ENCODE measurements around the gene CPLANE1. TPM values are rescaled to one million over a fixed set of nuclear protein-coding genes. Genes with fewer than 3 reads are reported as not detected.

The CPLANE1 gene
- total and polyA plus RNA-seq, 7 experiments from 2014 or later = 1.1 to 14.7 (median 9.0) TPM

DNA sequence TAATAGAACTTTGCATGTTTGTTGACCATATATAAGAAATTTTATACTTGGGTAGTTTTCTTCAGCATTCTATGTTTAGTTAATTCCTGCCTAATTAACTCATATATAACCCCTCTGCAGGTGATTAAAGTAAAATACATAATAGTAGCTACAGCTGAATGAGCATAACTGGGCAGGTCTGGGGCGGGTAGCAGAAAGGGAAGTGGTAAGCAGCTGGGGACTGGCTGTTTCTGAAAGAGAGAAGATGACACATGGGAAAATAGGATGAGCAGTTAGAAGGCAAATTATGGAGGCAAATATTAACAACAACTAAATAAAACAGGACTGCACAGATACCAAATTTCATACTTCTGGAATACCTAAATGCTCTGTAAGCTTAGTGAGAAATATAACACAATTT lies 128.1 kb downstream of the CPLANE1 start:
- peaks cover 0 to 16% (median 0%) of the 10 kb centered on the region in 7 donors for H3K4me1 Mint-ChIP-seq
- H3K36me3 Mint-ChIP-seq = peaks cover 0 to 12% (median 9%) of the 10 kb centered on the region in 5 donors
- ChIA-PET POLR2A (no interaction called here), CTCF (no interaction called here)
- Histone ChIP-seq H3K4me3 (ENCODE audit: low read length) (no peak overlapping the region), H3K4me1 (ENCODE audit: control insufficient read depth in 2 of 2, insufficient read depth in 2 of 2, low read length in 2 of 2) (no peaks in the 10 kb centered on the region), H3K27ac (ENCODE audit: low read depth, low read length) (no peak overlapping the region), H3K36me3 (ENCODE audit: control insufficient read depth in 2 of 3, insufficient read depth in 3 of 3, low read length in 3 of 3) (no peaks in the 10 kb centered on the region), H3K9me3 (ENCODE audit: control insufficient read depth in 2 of 3, low read length in 3 of 3) (no peaks in the 10 kb centered on the region), H3K27me3 (ENCODE audit: control insufficient read depth in 2 of 2, insufficient read depth in 2 of 2, low read length in 2 of 2) (no peaks in the 10 kb centered on the region)
- DNase-seq = no peak
- no peaks in the 10 kb centered on the region for H3K9me3 Mint-ChIP-seq
- H3K27me3 Mint-ChIP-seq = no peaks in the 10 kb centered on the region
- ATAC-seq = peak; percentile 55
- peak overlapping the region in 2 of 9 donors; percentile 1 to 9 for H3K27ac Mint-ChIP-seq
- intact Hi-C loops (cut with micrococcal nuclease) = no loop called here
- no peak overlapping the region for H3K4me3 Mint-ChIP-seq

DNA sequence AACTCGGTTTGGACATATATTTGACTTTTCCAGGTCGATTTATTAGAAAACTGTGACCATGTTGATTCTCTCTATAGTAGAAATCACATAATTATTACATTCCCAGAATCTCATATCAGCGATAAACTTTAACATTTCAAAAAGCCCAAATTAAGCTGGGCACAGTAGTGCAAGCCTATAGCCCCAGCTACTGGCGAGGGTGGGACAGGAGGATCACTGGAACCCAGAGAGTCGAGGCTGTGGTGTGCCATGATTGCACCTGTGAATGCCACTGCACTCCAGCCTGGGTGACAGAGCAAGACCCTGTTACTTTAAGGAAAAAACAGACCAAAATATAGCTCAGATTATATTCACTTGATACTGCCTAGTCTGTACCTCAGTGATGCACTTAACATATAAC lies 128.9 kb downstream of the CPLANE1 start:
- H3K27me3 Mint-ChIP-seq = no peaks in the 10 kb centered on the region
- no peak overlapping the region for H3K4me3 Mint-ChIP-seq
- peaks cover 0 to 12% (median 7%) of the 10 kb centered on the region in 5 donors for H3K36me3 Mint-ChIP-seq
- peaks cover 0 to 16% (median 0%) of the 10 kb centered on the region in 7 donors for H3K4me1 Mint-ChIP-seq
- DNase-seq (peak in 2 of 9 donors; percentile 4 to 10), ATAC-seq (no peak)
- H3K27ac Mint-ChIP-seq = no peak overlapping the region
- Histone ChIP-seq H3K9me3 (ENCODE audit: control insufficient read depth in 2 of 3, low read length in 3 of 3) (no peaks in the 10 kb centered on the region), H3K27ac (ENCODE audit: low read depth, low read length) (no peak overlapping the region), H3K36me3 (ENCODE audit: control insufficient read depth in 2 of 3, insufficient read depth in 3 of 3, low read length in 3 of 3) (no peaks in the 10 kb centered on the region), H3K4me1 (ENCODE audit: control insufficient read depth in 2 of 2, insufficient read depth in 2 of 2, low read length in 2 of 2) (no peaks in the 10 kb centered on the region), H3K27me3 (ENCODE audit: control insufficient read depth in 2 of 2, insufficient read depth in 2 of 2, low read length in 2 of 2) (no peaks in the 10 kb centered on the region), H3K4me3 (ENCODE audit: low read length) (no peak overlapping the region)
- POLR2A ChIA-PET = no interaction called here
- intact Hi-C loops (cut with micrococcal nuclease) = no loop called here
- CTCF ChIA-PET = no interaction called here
- H3K9me3 Mint-ChIP-seq = no peaks in the 10 kb centered on the region

DNA sequence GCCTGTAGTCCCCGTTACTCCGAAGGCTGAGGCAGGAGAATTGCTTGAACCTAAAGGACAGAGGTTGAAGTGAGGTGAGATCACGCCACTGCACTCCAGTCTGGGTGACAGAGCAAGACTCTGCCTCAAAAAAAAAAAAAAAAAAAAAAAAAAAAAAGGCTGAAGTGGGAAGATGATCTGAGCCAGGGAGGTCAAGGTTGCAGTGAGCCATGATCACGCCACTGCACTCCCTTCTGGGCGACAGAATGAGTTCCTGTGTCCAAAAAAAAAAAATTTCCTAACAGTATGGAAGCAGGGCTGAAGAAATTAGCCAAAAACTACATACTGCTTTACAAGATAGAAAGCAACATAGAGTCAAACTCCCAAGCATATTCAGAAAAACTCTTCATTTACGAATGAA lies 132.8 kb downstream of the CPLANE1 start:
- no peak for ATAC-seq
- H3K27ac ChIP-seq (ENCODE audit: low read depth, low read length) = no peak overlapping the region
- peaks cover 17 to 33% (median 23%) of the 10 kb centered on the region in 7 donors for H3K4me1 Mint-ChIP-seq
- ChIA-PET CTCF (no interaction called here), POLR2A (no interaction called here)
- DNase-seq = no peak
- H3K27ac Mint-ChIP-seq = no peak overlapping the region
- H3K4me1 ChIP-seq (ENCODE audit: control insufficient read depth in 2 of 2, insufficient read depth in 2 of 2, low read length in 2 of 2) = peaks cover 11 to 16% of the 10 kb centered on the region in 2 donors
- H3K27me3 Mint-ChIP-seq = no peaks in the 10 kb centered on the region
- peaks cover 6 to 30% (median 16%) of the 10 kb centered on the region in 5 donors for H3K36me3 Mint-ChIP-seq
- H3K4me3 ChIP-seq (ENCODE audit: low read length) = no peak overlapping the region
- peaks cover 0 to 7% (median 4%) of the 10 kb centered on the region in 11 donors for H3K9me3 Mint-ChIP-seq
- no peaks in the 10 kb centered on the region for H3K9me3 ChIP-seq (ENCODE audit: control insufficient read depth in 2 of 3, low read length in 3 of 3)
- no peaks in the 10 kb centered on the region for H3K36me3 ChIP-seq (ENCODE audit: control insufficient read depth in 2 of 3, insufficient read depth in 3 of 3, low read length in 3 of 3)
- H3K27me3 ChIP-seq (ENCODE audit: control insufficient read depth in 2 of 2, insufficient read depth in 2 of 2, low read length in 2 of 2) = no peaks in the 10 kb centered on the region
- intact Hi-C loops (cut with micrococcal nuclease) = loop anchor here (10.0 kb wide), 2 partner anchors 372 to 392 kb away; no protein-coding TSS in a partner anchor
- H3K4me3 Mint-ChIP-seq = no peak overlapping the region

DNA sequence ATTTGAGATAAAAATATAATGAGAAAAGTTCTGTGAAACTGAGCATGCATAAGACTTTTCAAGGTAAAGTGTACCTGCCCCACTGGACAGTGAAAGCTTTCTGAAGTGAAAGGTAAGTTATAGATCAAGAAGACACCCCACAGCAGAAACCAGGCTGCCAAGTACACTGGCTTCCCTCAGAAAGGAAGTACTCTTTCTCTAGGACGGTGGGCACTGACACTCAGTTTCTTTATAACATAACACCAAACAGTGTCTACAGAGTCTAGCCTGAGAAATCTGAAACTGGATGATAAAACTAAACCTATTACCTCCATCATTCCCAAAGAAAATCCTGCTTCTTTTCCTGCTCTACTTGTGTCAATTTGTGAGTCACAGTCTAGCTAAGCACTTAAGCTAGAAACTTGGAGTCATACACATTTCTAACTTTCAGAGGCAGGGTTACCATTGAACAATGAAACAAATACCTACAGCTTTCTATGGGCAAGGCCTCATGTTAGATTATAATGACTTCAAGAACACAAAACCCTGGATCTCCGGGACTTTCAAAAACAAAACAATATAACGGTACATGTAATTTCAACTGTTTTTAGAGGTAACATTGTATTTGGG lies 136.7 kb downstream of the CPLANE1 start:
- Mint-ChIP-seq H3K36me3 (peaks cover 13 to 47% (median 32%) of the 10 kb centered on the region in 5 donors), H3K27me3 (no peaks in the 10 kb centered on the region), H3K4me1 (peaks cover 33 to 50% (median 43%) of the 10 kb centered on the region in 7 donors), H3K9me3 (peaks cover 0 to 11% (median 4%) of the 10 kb centered on the region in 11 donors), H3K27ac (peak overlapping the region in 7 of 9 donors; percentile 24 to 87 (median 79)), H3K4me3 (peak overlapping the region; percentile 42 to 83 (median 72))
- no peak overlapping the region for H3K27ac ChIP-seq (ENCODE audit: low read depth, low read length)
- DNase-seq (peak in 1 of 9 donors; percentile 10), ATAC-seq (peak; percentile 24)
- peak overlapping the region; percentile 19 for H3K4me3 ChIP-seq (ENCODE audit: low read length)
- H3K4me1 ChIP-seq (ENCODE audit: control insufficient read depth in 2 of 2, insufficient read depth in 2 of 2, low read length in 2 of 2) = peaks cover 14 to 30% of the 10 kb centered on the region in 2 donors
- POLR2A ChIA-PET = no interaction called here
- no peaks in the 10 kb centered on the region for H3K9me3 ChIP-seq (ENCODE audit: control insufficient read depth in 2 of 3, low read length in 3 of 3)
- intact Hi-C loops (cut with micrococcal nuclease) = loop anchor here (2.0 to 10.0 kb wide), 11 partner anchors 35 to 1256 kb away; partner anchors contain the start of genes CPLANE1 (in 1 of the 2), IL7R (in 1 of the 2), LMBRD2 (in 1 of the 2) and NIPBL (in 1 of the 2)
- no peaks in the 10 kb centered on the region for H3K27me3 ChIP-seq (ENCODE audit: control insufficient read depth in 2 of 2, insufficient read depth in 2 of 2, low read length in 2 of 2)
- CTCF ChIA-PET = no interaction called here
- no peaks in the 10 kb centered on the region for H3K36me3 ChIP-seq (ENCODE audit: control insufficient read depth in 2 of 3, insufficient read depth in 3 of 3, low read length in 3 of 3)

DNA sequence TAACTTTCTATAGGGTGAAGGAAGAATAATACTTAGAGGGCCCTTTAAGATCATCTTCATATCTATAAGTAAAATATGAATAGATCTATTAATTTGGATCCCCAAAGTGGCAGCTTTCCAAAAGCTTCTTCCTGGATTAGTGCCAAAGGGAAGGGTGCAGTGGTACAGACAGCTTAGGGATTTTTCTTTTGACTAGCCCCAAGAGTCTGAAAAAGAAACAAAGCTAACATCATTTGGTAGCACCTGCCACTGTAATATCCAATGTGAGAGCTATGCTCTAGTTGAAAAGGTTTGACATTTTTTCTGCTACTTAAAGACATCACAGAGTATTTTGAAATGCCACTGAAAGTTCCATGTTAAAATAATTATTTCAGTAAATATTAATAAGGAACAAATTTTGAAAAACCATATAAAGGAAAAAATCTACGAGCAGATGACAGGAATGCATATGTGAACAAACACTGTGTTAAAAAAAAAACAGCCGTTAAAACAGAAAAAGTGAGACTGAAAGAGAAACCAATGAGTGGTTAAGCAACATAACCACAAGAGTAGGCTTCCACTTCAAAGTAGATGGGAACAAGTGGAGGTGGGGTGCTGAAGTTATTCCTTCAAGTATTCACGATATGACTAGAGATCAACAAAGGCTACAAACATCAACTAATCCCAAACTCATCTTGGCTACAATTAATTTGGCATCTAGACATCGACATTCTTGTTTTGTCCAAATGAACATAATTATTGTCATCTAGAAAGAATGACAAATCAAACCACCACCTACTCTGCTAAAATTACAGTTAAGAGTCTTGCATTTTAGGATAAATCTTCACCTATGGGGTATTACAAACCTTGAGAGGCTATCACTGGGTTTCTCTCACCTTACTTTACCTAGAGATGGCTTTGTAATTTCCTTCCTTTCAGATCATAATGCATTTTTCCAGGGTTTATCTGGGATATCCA lies 137.5 kb downstream of the CPLANE1 start:
- Histone ChIP-seq H3K4me3 (ENCODE audit: low read length) (peak overlapping the region; percentile 19), H3K27ac (ENCODE audit: low read depth, low read length) (peak overlapping the region; percentile 47)

DNA sequence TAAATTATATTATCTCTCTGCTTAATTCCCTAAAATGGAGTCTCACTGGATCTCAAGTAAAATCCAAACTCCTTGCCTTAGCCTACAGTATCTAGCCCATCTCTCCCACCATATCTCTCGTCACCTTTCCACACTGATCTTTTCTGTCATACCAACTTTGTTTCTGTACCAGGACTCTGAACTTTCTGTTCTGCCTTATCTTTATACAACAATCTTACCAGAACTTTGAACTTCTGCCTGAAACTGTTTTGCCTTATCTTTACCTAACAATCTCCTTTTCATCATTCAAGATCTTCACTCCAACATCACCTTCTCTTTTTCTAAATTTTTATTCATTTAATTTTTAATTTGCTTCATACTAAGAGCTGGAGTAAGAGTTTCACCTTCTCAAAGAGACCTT lies 139.0 kb downstream of the CPLANE1 start:
- ChIA-PET POLR2A (no interaction called here), CTCF (no interaction called here)
- Histone ChIP-seq H3K27me3 (ENCODE audit: control insufficient read depth in 2 of 2, insufficient read depth in 2 of 2, low read length in 2 of 2) (no peaks in the 10 kb centered on the region), H3K9me3 (ENCODE audit: control insufficient read depth in 2 of 3, low read length in 3 of 3) (no peaks in the 10 kb centered on the region), H3K4me1 (ENCODE audit: control insufficient read depth in 2 of 2, insufficient read depth in 2 of 2, low read length in 2 of 2) (peaks cover 14 to 30% of the 10 kb centered on the region in 2 donors), H3K4me3 (ENCODE audit: low read length) (no peak overlapping the region), H3K36me3 (ENCODE audit: control insufficient read depth in 2 of 3, insufficient read depth in 3 of 3, low read length in 3 of 3) (no peaks in the 10 kb centered on the region), H3K27ac (ENCODE audit: low read depth, low read length) (peak overlapping the region; percentile 42)
- Mint-ChIP-seq H3K36me3 (peaks cover 14 to 52% (median 44%) of the 10 kb centered on the region in 5 donors), H3K27me3 (no peaks in the 10 kb centered on the region), H3K9me3 (peaks cover 0 to 11% (median 4%) of the 10 kb centered on the region in 11 donors), H3K4me1 (peaks cover 33 to 49% (median 43%) of the 10 kb centered on the region in 7 donors), H3K27ac (peak overlapping the region; percentile 39 to 90 (median 79)), H3K4me3 (peak overlapping the region; percentile 0 to 70 (median 43))
- intact Hi-C loops (cut with micrococcal nuclease) = loop anchor here (2.0 to 10.0 kb wide), 11 partner anchors 37 to 958 kb away; partner anchors contain the start of genes NIPBL (in 2 of the 2), CPLANE1 (in 1 of the 2), LMBRD2 (in 1 of the 2) and SKP2 (in 1 of the 2)
- no peak for ATAC-seq
- DNase-seq = peak in 3 of 9 donors; percentile 2 to 13 (median 4)

More for the DNA sequence above, 137.5 kb downstream of the CPLANE1 start:
- peak; percentile 86 for ATAC-seq
- H3K27me3 Mint-ChIP-seq = no peaks in the 10 kb centered on the region
- Histone ChIP-seq H3K4me1 (ENCODE audit: control insufficient read depth in 2 of 2, insufficient read depth in 2 of 2, low read length in 2 of 2) (peaks cover 14 to 30% of the 10 kb centered on the region in 2 donors), H3K36me3 (ENCODE audit: control insufficient read depth in 2 of 3, insufficient read depth in 3 of 3, low read length in 3 of 3) (no peaks in the 10 kb centered on the region), H3K9me3 (ENCODE audit: control insufficient read depth in 2 of 3, low read length in 3 of 3) (no peaks in the 10 kb centered on the region), H3K27me3 (ENCODE audit: control insufficient read depth in 2 of 2, insufficient read depth in 2 of 2, low read length in 2 of 2) (no peaks in the 10 kb centered on the region)
- ChIA-PET CTCF (no interaction called here), POLR2A (no interaction called here)
- intact Hi-C loops (cut with micrococcal nuclease) = loop anchor here (1.0 to 10.0 kb wide), 13 partner anchors 36 to 1255 kb away; partner anchors contain the start of genes NIPBL (in 2 of the 2), CPLANE1 (in 1 of the 2), IL7R (in 1 of the 2) and LMBRD2 (in 1 of the 2)
- H3K9me3 Mint-ChIP-seq = peaks cover 0 to 11% (median 4%) of the 10 kb centered on the region in 11 donors
- peak in 7 of 9 donors; percentile 42 to 73 (median 62) for DNase-seq
- H3K4me3 Mint-ChIP-seq = peak overlapping the region; percentile 42 to 83 (median 72)
- H3K36me3 Mint-ChIP-seq = peaks cover 14 to 50% (median 36%) of the 10 kb centered on the region in 5 donors
- H3K4me1 Mint-ChIP-seq = peaks cover 33 to 50% (median 43%) of the 10 kb centered on the region in 7 donors
- peak overlapping the region; percentile 6 to 88 (median 48) for H3K27ac Mint-ChIP-seq

Data from naive thymus-derived CD4-positive, alpha-beta T cell (primary cell).